ENCODE data around the gene LRBA. TPM values are rescaled to one million over a fixed set of nuclear protein-coding genes. Genes with fewer than 3 reads are reported as not detected.

LRBA gene
- total and polyA plus RNA-seq, 2 of the 4 experiments (the other 2 are of a cell fraction): 10.2 to 51.6 TPM

GRCh38 chr4:150224896-150225591 lies 790.0 kb downstream of the LRBA start (continued):
- peak; percentile 80 for TF ChIP-seq CEBPB (IDR thresholded peaks at IDR 0.05; ENCODE audit: low read depth, low read length)

DNA sequence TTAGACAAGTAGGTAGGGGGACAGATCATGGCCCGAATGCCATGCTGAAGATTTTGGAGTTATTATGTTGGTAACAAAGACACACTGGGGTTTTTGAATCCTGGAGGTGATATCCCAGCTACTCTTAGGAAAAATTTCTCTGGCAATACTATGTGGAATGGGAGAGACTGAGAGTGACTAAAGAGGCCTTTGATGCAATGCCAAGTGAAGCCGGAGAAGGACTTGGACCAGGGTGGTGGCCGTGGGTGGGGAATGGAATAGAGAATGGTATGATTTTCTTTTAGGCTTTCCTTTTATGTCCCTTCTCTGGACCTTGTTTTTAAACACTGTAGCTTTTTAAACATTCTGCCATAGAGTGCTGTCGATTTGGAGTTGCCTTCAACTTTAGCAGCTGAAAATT lies 795.2 kb downstream of the LRBA start:
- DNase-seq (peak; percentile 59), ATAC-seq (ENCODE audit: low read depth) (peak; percentile 33; the same call in 1 of the 2 replicates)
- Histone ChIP-seq H3K27ac (ENCODE audit: insufficient read depth, low read length) (no peak overlapping the region), H3K23ac (ENCODE audit: low read depth, low read length) (no peak overlapping the region), H4K20me1 (ENCODE audit: insufficient read depth, low read length) (no peaks in the 10 kb centered on the region), H3K18ac (ENCODE audit: low read depth, low read length) (peak overlapping the region; percentile 42; the same call in 1 of the 2 replicates), H3K9me1 (ENCODE audit: insufficient read depth, low read length) (peaks cover 9% of the 10 kb centered on the region), H2AK5ac (ENCODE audit: low read depth, low read length) (0 out of 2 replicates have a peak overlapping the region, but pooled peaks have one; percentile 50), H3K9me3 (ENCODE audit: control insufficient read depth, insufficient read depth, low read length) (no peaks in the 10 kb centered on the region), H2AK9ac (replicated peaks; ENCODE audit: low read depth, low read length, poor library complexity) (no peak overlapping the region), H2BK20ac (ENCODE audit: low read depth, low read length) (peak overlapping the region; percentile 80), H4K91ac (ENCODE audit: insufficient read depth, low read depth, low read length) (peak overlapping the region; percentile 84), H2BK15ac (ENCODE audit: low read depth, low read length) (peak overlapping the region; percentile 77; the same call in 2 of the 3 replicates), H3K9ac (ENCODE audit: low read depth, low read length) (no peak overlapping the region), H3K4ac (ENCODE audit: low read depth, low read length) (peak overlapping the region; percentile 80; the same call in 1 of the 2 replicates), H3K4me1 (ENCODE audit: control insufficient read depth, insufficient read depth, low read length) (peaks cover 9% of the 10 kb centered on the region), H3K27me3 (ENCODE audit: control insufficient read depth, insufficient read depth, low read length) (no peaks in the 10 kb centered on the region), H3K4me3 (ENCODE audit: insufficient read depth, low read depth, low read length) (no peak overlapping the region), H2BK120ac (ENCODE audit: low read depth, low read length) (peak overlapping the region; percentile 42), H2BK5ac (ENCODE audit: low read depth, low read length, poor library complexity, severe bottlenecking) (peak overlapping the region; percentile 80), H4K8ac (ENCODE audit: low read depth in 2 of 2, low read length in 2 of 2) (peak overlapping the region; percentile 55 to 79; a peak in 3 of 4 replicates), H4K5ac (ENCODE audit: low read depth, low read length) (peak overlapping the region; percentile 50; the same call in 1 of the 2 replicates), H2AFZ (replicated peaks; ENCODE audit: low read length, poor library complexity) (no peak overlapping the region), H3K56ac (ENCODE audit: extremely low read depth, insufficient read depth, low read length) (no peak overlapping the region), H3K36me3 (ENCODE audit: control insufficient read depth, insufficient read depth, low read length) (peaks cover 2% of the 10 kb centered on the region; the same call in 1 of the 2 replicates), H3K79me1 (ENCODE audit: low read depth in 1 of 2, low read length in 2 of 2) (peaks cover 21 to 31% of the 10 kb centered on the region in 2 experiments), H3K14ac (replicated peaks; ENCODE audit: low read depth, low read length) (peak overlapping the region; percentile 81; the same call in 1 of the 2 replicates), H3K4me2 (ENCODE audit: low read depth, low read length) (no peak overlapping the region)
- BruUV-seq (replicated peaks): no TSS peak
- intact Hi-C loops (cut with micrococcal nuclease) (no loop called here), dilution Hi-C loops (cut with HindIII; ENCODE audit: low sequenced_read_pairs, unreplicated experiment) (no loop called here), in situ Hi-C loops (cut with MboI; ENCODE audit: low sequenced_read_pairs) (loop anchor here (10.0 kb wide), 1 partner anchor 205 kb away; no protein-coding TSS in a partner anchor)
- no CpG with 5 or more reads among the region's 4 CpGs for WGBS, 2 experiments (ENCODE audit: extremely low coverage in 2 of 2, insufficient read length in 1 of 2)
- ChIA-PET POLR2A (ENCODE audit: unreplicated experiment) (no interaction called here), CTCF (interaction anchor here (1.8 kb wide), 1 partner anchor 10 kb away, joined by 7 read pairs; no protein-coding TSS in a partner anchor)
- TF ChIP-seq SMC3 (IDR thresholded peaks at IDR 0.05; ENCODE audit: low read depth, low read length): no peak
- no peak for TF ChIP-seq RCOR1 (IDR thresholded peaks at IDR 0.05; ENCODE audit: insufficient replicate concordance, low read length)
- no peak for TF ChIP-seq FOS (IDR thresholded peaks at IDR 0.05; ENCODE audit: low read depth, low read length)
- no peak for TF ChIP-seq RAD21 (IDR thresholded peaks at IDR 0.05; ENCODE audit: low read length)
